ENCODE data around the gene KAT2B. TPM values are rescaled to one million over a fixed set of nuclear protein-coding genes. Genes with fewer than 3 reads are reported as not detected.

KAT2B gene
- 10 to 100 TPM; 48.7 to 48.8 TPM for total RNA-seq
- polyA plus RNA-seq, result 5.8 TPM

DNA sequence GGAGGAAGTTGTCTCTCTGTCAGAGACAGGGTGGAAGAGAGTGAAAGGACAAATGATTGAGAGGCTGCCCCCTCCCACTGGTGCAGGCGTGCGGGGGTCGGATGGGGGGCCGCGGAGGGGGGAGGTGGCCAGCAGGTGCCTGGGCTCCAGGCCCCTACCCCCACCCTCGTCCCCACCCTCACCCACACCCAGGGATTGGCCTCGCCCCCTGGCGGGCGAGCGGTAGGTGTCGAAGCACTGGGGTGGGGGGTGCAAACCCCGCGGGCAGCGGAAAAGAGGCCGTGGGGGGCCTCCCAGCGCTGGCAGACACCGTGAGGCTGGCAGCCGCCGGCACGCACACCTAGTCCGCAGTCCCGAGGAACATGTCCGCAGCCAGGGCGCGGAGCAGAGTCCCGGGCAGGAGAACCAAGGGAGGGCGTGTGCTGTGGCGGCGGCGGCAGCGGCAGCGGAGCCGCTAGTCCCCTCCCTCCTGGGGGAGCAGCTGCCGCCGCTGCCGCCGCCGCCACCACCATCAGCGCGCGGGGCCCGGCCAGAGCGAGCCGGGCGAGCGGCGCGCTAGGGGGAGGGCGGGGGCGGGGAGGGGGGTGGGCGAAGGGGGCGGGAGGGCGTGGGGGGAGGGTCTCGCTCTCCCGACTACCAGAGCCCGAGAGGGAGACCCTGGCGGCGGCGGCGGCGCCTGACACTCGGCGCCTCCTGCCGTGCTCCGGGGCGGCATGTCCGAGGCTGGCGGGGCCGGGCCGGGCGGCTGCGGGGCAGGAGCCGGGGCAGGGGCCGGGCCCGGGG lies at the start of gene KAT2B:
KAT2B (plus strand) TSS at position 682 of the 783 bp plus-strand sequence; CDS start at position 714, 32 bp downstream.
- Mint-ChIP-seq H3K36me3 (peaks cover 0 to 13% (median 0%) of the 10 kb centered on the region in 3 donors), H3K4me3 (peak within 1 kb of the TSS; percentile 95 to 100 (median 99)), H3K27me3 (no peaks in the 10 kb centered on the region), H3K4me1 (peaks cover 43 to 54% (median 53%) of the 10 kb centered on the region in 3 donors), H3K9me3 (no peaks in the 10 kb centered on the region), H3K27ac (peak within 1 kb of the TSS; percentile 92 to 99 (median 96))
- no peaks in the 10 kb centered on the region for H3K9me3 ChIP-seq (ENCODE audit: low read length)
- CTCF ChIA-PET, result interaction anchor here (0.6 to 2.4 kb wide), 6 partner anchors 10 to 146 kb away, joined by 3 to 11 read pairs (median 4); partner anchors contain the start of gene SGO1
- POLR2A ChIA-PET, result interaction anchor here (2.0 to 3.5 kb wide), 2 partner anchors 11 to 92 kb away, joined by 6 to 15 read pairs; partner anchors contain the start of gene RAB5A
- peak within 1 kb of the TSS; percentile 98 for H3K4me3 ChIP-seq (ENCODE audit: low read length)
- H3K27me3 ChIP-seq (ENCODE audit: insufficient read depth, low read length, poor library complexity, severe bottlenecking), result no peaks in the 10 kb centered on the region
- peak; percentile 76 to 90 (median 83) for DNase-seq
- peaks cover 50% of the 10 kb centered on the region for H3K4me1 ChIP-seq (ENCODE audit: insufficient read depth, low read length)
- H3K36me3 ChIP-seq (ENCODE audit: insufficient read depth, low read length), result no peaks in the 10 kb centered on the region
- H3K27ac ChIP-seq (ENCODE audit: low read depth, low read length), result peak within 1 kb of the TSS; percentile 88

DNA sequence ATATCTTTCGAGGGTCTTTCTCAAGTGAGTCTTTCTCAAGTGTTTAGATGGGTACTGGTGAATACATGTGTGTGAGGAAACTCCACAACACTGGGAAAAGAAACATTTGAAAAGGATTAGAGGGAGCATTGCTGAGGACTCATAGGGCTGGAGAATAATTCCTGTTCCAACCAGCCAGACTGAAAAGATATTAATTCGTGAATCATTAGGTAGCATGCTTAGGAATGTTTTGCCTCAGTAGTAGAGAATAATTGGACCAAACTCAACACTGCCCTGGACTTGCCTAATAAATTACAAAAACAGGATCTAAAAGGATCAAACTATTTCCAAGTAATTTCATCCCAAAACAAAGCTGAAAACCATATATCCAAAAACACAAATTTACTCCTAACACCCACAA lies 45.5 kb upstream of the KAT2B start:
- peaks cover 0 to 4% (median 3%) of the 10 kb centered on the region in 3 donors for H3K36me3 Mint-ChIP-seq
- Histone ChIP-seq H3K9me3 (ENCODE audit: low read length) (no peaks in the 10 kb centered on the region), H3K4me3 (ENCODE audit: low read length) (no peak overlapping the region), H3K4me1 (ENCODE audit: insufficient read depth, low read length) (no peaks in the 10 kb centered on the region), H3K27me3 (ENCODE audit: insufficient read depth, low read length, poor library complexity, severe bottlenecking) (no peaks in the 10 kb centered on the region), H3K36me3 (ENCODE audit: insufficient read depth, low read length) (no peaks in the 10 kb centered on the region), H3K27ac (ENCODE audit: low read depth, low read length) (no peak overlapping the region)
- H3K4me3 Mint-ChIP-seq, result no peak overlapping the region
- CTCF ChIA-PET, result no interaction called here
- H3K9me3 Mint-ChIP-seq, result peaks cover 0 to 2% (median 0%) of the 10 kb centered on the region in 5 donors
- peak overlapping the region in 1 of 8 donors; percentile 49 for H3K27ac Mint-ChIP-seq
- H3K4me1 Mint-ChIP-seq, result no peaks in the 10 kb centered on the region
- no peak for DNase-seq
- H3K27me3 Mint-ChIP-seq, result no peaks in the 10 kb centered on the region
- POLR2A ChIA-PET, result no interaction called here

GRCh38 chr3:19997502-19997901 lies 42.7 kb upstream of the KAT2B start:
- H3K27ac ChIP-seq (ENCODE audit: low read depth, low read length), result no peak overlapping the region
- H3K36me3 Mint-ChIP-seq, result peaks cover 0 to 4% (median 3%) of the 10 kb centered on the region in 3 donors
- DNase-seq, result no peak
- H3K9me3 Mint-ChIP-seq, result peaks cover 0 to 2% (median 0%) of the 10 kb centered on the region in 5 donors
- ChIA-PET CTCF (no interaction called here), POLR2A (no interaction called here)
- H3K4me3 Mint-ChIP-seq, result no peak overlapping the region
- H3K36me3 ChIP-seq (ENCODE audit: insufficient read depth, low read length), result no peaks in the 10 kb centered on the region
- H3K4me3 ChIP-seq (ENCODE audit: low read length), result no peak overlapping the region
- no peaks in the 10 kb centered on the region for H3K27me3 ChIP-seq (ENCODE audit: insufficient read depth, low read length, poor library complexity, severe bottlenecking)
- H3K4me1 Mint-ChIP-seq, result no peaks in the 10 kb centered on the region
- H3K27ac Mint-ChIP-seq, result no peak overlapping the region
- no peaks in the 10 kb centered on the region for H3K4me1 ChIP-seq (ENCODE audit: insufficient read depth, low read length)
- no peaks in the 10 kb centered on the region for H3K27me3 Mint-ChIP-seq
- H3K9me3 ChIP-seq (ENCODE audit: low read length), result no peaks in the 10 kb centered on the region

GRCh38 chr3:20001932-20002331 lies 38.3 kb upstream of the KAT2B start:
- Mint-ChIP-seq H3K4me3 (no peak overlapping the region), H3K27me3 (no peaks in the 10 kb centered on the region), H3K9me3 (peaks cover 0 to under 1% (median 0%) of the 10 kb centered on the region in 5 donors), H3K36me3 (peaks cover 0 to 3% (median 0%) of the 10 kb centered on the region in 3 donors), H3K4me1 (no peaks in the 10 kb centered on the region), H3K27ac (no peak overlapping the region)
- H3K4me3 ChIP-seq (ENCODE audit: low read length), result no peak overlapping the region
- H3K36me3 ChIP-seq (ENCODE audit: insufficient read depth, low read length), result no peaks in the 10 kb centered on the region
- CTCF ChIA-PET, result no interaction called here
- no peak for DNase-seq
- no peaks in the 10 kb centered on the region for H3K27me3 ChIP-seq (ENCODE audit: insufficient read depth, low read length, poor library complexity, severe bottlenecking)
- H3K27ac ChIP-seq (ENCODE audit: low read depth, low read length), result no peak overlapping the region
- POLR2A ChIA-PET, result no interaction called here
- no peaks in the 10 kb centered on the region for H3K4me1 ChIP-seq (ENCODE audit: insufficient read depth, low read length)
- H3K9me3 ChIP-seq (ENCODE audit: low read length), result no peaks in the 10 kb centered on the region

- Mint-ChIP-seq H3K4me3 (no peak overlapping the region), H3K9me3 (no peaks in the 10 kb centered on the region), H3K36me3 (no peaks in the 10 kb centered on the region), H3K4me1 (no peaks in the 10 kb centered on the region), H3K27me3 (no peaks in the 10 kb centered on the region), H3K27ac (peak overlapping the region in 1 of 8 donors; percentile 73)
- no peak for DNase-seq
- Histone ChIP-seq H3K4me3 (ENCODE audit: low read length) (no peak overlapping the region), H3K4me1 (ENCODE audit: insufficient read depth, low read length) (no peaks in the 10 kb centered on the region), H3K27ac (ENCODE audit: low read depth, low read length) (no peak overlapping the region), H3K36me3 (ENCODE audit: insufficient read depth, low read length) (no peaks in the 10 kb centered on the region), H3K9me3 (ENCODE audit: low read length) (no peaks in the 10 kb centered on the region), H3K27me3 (ENCODE audit: insufficient read depth, low read length, poor library complexity, severe bottlenecking) (no peaks in the 10 kb centered on the region)
- CTCF ChIA-PET, result no interaction called here
- POLR2A ChIA-PET, result no interaction called here
Measured at GRCh38 chr3:20007960-20008359, 32.3 kb upstream of the KAT2B start.

- H3K27me3 ChIP-seq (ENCODE audit: insufficient read depth, low read length, poor library complexity, severe bottlenecking), result no peaks in the 10 kb centered on the region
- CTCF ChIA-PET, result no interaction called here
Measured at GRCh38 chr3:20008646-20009045, 31.6 kb upstream of the KAT2B start.

GRCh38 chr3:20012164-20012563 lies 28.1 kb upstream of the KAT2B start, which contains the start of gene PP2D1:
Gene PP2D1 (minus strand): TSS chr3:20012264. CDS start chr3:20012072, 192 bp downstream.
- H3K4me3 ChIP-seq (ENCODE audit: low read length), result no peak within 1 kb of the TSS
- no peaks in the 10 kb centered on the region for H3K9me3 ChIP-seq (ENCODE audit: low read length)
- no peak within 1 kb of the TSS for H3K27ac Mint-ChIP-seq
- H3K4me1 Mint-ChIP-seq, result no peaks in the 10 kb centered on the region
- H3K27me3 ChIP-seq (ENCODE audit: insufficient read depth, low read length, poor library complexity, severe bottlenecking), result no peaks in the 10 kb centered on the region
- DNase-seq, result no peak
- H3K36me3 ChIP-seq (ENCODE audit: insufficient read depth, low read length), result no peaks in the 10 kb centered on the region
- no peaks in the 10 kb centered on the region for H3K9me3 Mint-ChIP-seq
- ChIA-PET CTCF (no interaction called here), POLR2A (no interaction called here)
- H3K4me1 ChIP-seq (ENCODE audit: insufficient read depth, low read length), result no peaks in the 10 kb centered on the region
- no peaks in the 10 kb centered on the region for H3K36me3 Mint-ChIP-seq
- H3K4me3 Mint-ChIP-seq, result no peak within 1 kb of the TSS
- H3K27ac ChIP-seq (ENCODE audit: low read depth, low read length), result no peak within 1 kb of the TSS
- H3K27me3 Mint-ChIP-seq, result no peaks in the 10 kb centered on the region

More at GRCh38 chr3:20008646-20009045, 31.6 kb upstream of the KAT2B start:
- no peak overlapping the region for H3K4me3 Mint-ChIP-seq
- DNase-seq, result no peak
- no peak overlapping the region for H3K27ac ChIP-seq (ENCODE audit: low read depth, low read length)
- no peaks in the 10 kb centered on the region for H3K27me3 Mint-ChIP-seq
- no peaks in the 10 kb centered on the region for H3K36me3 Mint-ChIP-seq
- H3K4me1 ChIP-seq (ENCODE audit: insufficient read depth, low read length), result no peaks in the 10 kb centered on the region
- no peak overlapping the region for H3K27ac Mint-ChIP-seq
- H3K36me3 ChIP-seq (ENCODE audit: insufficient read depth, low read length), result no peaks in the 10 kb centered on the region
- POLR2A ChIA-PET, result no interaction called here
- H3K4me1 Mint-ChIP-seq, result no peaks in the 10 kb centered on the region
- no peaks in the 10 kb centered on the region for H3K9me3 ChIP-seq (ENCODE audit: low read length)
- no peaks in the 10 kb centered on the region for H3K9me3 Mint-ChIP-seq
- no peak overlapping the region for H3K4me3 ChIP-seq (ENCODE audit: low read length)

DNA sequence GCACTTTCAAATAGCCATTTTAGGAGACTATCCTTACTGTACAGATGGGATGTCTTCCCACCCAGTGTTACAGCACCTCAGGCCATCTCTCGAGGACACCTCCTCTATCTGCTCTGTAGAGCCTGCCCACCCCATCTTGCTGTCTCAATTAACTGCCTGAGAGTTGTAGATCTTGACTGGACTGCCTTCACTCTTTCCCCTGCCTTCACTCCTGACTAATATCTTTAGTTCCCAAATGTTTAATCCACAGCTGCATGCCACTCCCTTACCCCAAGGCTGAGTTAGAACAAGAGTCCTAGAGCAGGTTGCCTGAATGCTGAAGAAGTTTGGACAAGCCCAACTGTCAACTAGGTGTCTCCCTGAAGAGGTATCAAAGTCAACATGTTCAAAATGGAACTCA lies 26.9 kb upstream of the KAT2B start:
- Histone ChIP-seq H3K27ac (ENCODE audit: low read depth, low read length) (no peak overlapping the region), H3K4me1 (ENCODE audit: insufficient read depth, low read length) (no peaks in the 10 kb centered on the region), H3K4me3 (ENCODE audit: low read length) (no peak overlapping the region), H3K36me3 (ENCODE audit: insufficient read depth, low read length) (no peaks in the 10 kb centered on the region), H3K27me3 (ENCODE audit: insufficient read depth, low read length, poor library complexity, severe bottlenecking) (no peaks in the 10 kb centered on the region), H3K9me3 (ENCODE audit: low read length) (no peaks in the 10 kb centered on the region)
- Mint-ChIP-seq H3K9me3 (no peaks in the 10 kb centered on the region), H3K27ac (no peak overlapping the region), H3K4me1 (no peaks in the 10 kb centered on the region), H3K4me3 (no peak overlapping the region), H3K36me3 (no peaks in the 10 kb centered on the region), H3K27me3 (no peaks in the 10 kb centered on the region)
- CTCF ChIA-PET, result no interaction called here
- no peak for DNase-seq
- POLR2A ChIA-PET, result no interaction called here
